Ascending aorta (tissue), 2 donors: ENCODE results near the gene HTN1. TPM values are rescaled to one million over a fixed set of nuclear protein-coding genes. Genes with fewer than 3 reads are reported as not detected.
"Not testable (repeated sequence)": the region's sequence is repeated elsewhere in the genome, so short reads cannot be mapped to it uniquely, and the experiment has no call there.

Experiments
- DNase-seq, 2 donors: peaks; one replicate each; pipeline ENCODE4 v3.0.0-alpha.2; 2019; ENCODE audit warnings: low spot score in 2 of 2
- H3K27ac ChIP-seq, 2 donors: fragments of 200-600 bp; sonication (generic); one replicate each; pipeline ENCODE4 v1.5.1; 2016 to 2017; ENCODE audit warnings: mild to moderate bottlenecking in 1 of 2
- H3K27me3 ChIP-seq: fragments of 200-600 bp; sonication (generic); one replicate; pipeline ENCODE4 v1.5.1; 2017
- H3K36me3 ChIP-seq, 2 donors: fragments of 200-600 bp; sonication (generic); one replicate each; pipeline ENCODE4 v1.5.1; 2016
- H3K4me1 ChIP-seq, 2 donors: fragments of 200-600 bp; sonication (generic); one replicate each; pipeline ENCODE4 v1.5.1; 2016 to 2017; ENCODE audit warnings: mild to moderate bottlenecking in 1 of 2
- H3K4me3 ChIP-seq, 2 donors: fragments of 200-600 bp; sonication (generic); one replicate each; pipeline ENCODE4 v1.5.1; 2016 to 2017; ENCODE audit warnings: mild to moderate bottlenecking in 1 of 2
- H3K9me3 ChIP-seq, 2 donors: fragments of 200-600 bp; sonication (generic); one replicate each; pipeline ENCODE4 v1.5.1; 2016
- CTCF ChIP-seq, 3 experiments: fragments of 200-600 bp in 2 of 3; fragments of 450-650 bp in 1 of 3; sonication (generic) in 2 of 3; IDR thresholded peaks; one replicate each; pipeline ENCODE4 v1.5.1; 2016 to 2019; ENCODE audit warnings: antibody characterized with exemption in 3 of 3, mild to moderate bottlenecking in 1 of 3, moderate library complexity in 1 of 3
- intact Hi-C: fragments of 100-400 bp; cut with DNase I; formaldehyde crosslinking; loops from one replicate; pipeline ENCODE4 v1.15.1; 2023
- total RNA-seq: library from RNA; depleted of rRNA; stranded (reverse); fragments of >200 nt; gene quantifications from one replicate; pipeline ENCODE4 v1.1.0, GENCODE V29; 2016

HTN1 gene
- total RNA-seq, 1 donor from 2014 or later, result not detected

DNA sequence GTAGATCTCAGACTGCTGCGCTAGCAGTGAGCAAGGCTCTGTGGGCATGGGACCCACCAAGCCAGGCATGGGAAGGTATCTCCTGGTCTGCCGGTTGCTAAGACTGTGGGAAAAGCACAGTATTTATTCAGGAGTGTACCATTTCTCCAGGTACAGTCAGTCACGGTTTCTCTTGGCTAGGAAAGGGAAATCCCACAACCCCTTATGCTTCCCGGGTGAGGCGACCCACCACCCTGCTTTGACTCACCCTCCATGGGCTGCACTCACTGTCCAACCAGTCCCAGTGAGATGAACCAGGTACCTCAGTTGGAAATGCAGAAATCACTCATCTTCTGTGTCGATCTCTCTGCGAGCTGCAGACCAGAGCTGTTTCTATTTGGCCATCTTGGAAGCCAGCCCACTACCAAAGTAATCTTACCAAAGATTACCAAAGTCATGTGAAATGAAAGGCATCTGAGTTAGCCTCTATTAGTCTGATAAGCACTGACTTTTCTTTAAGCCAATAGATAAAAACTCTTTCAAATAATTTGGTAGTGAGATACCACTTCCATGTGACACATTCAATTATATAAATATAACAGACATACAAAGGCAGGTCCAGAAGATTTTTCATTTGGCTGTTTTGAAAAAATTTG is 8.5 kb upstream of the HTN1 start:
- H3K36me3 ChIP-seq, result no peaks in the 10 kb centered on the region
- no peak for TF ChIP-seq CTCF (IDR thresholded peaks at IDR 0.05)

DNA sequence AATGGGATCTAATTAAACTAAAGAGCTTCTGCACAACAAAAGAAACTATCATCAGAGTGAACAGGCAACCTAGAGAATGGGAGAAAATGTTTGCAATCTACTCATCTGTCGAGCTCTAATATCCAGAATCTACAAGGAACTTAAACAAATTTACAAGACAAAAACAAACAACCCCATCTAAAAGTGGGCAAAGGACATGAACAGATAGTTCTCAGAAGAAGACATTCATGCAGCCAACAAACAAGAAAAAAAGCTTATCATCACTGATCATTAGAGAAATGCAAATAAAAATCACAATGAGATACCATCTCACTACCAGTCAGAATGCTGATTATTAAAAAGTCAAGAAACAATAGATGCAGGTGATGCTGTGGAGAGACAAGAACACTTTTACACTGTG is 6.3 kb downstream of the HTN1 start:
- DNase-seq, H3K4me3 ChIP-seq, H3K9me3 ChIP-seq, intact Hi-C loops, H3K4me1 ChIP-seq, H3K27ac ChIP-seq, H3K36me3 ChIP-seq, H3K27me3 ChIP-seq: not testable (repeated sequence)

More for the DNA sequence above, 8.5 kb upstream of the HTN1 start:
- Histone ChIP-seq H3K4me1 (no peaks in the 10 kb centered on the region), H3K9me3 (no peaks in the 10 kb centered on the region), H3K4me3 (no peak overlapping the region), H3K27me3 (no peaks in the 10 kb centered on the region), H3K27ac (no peak overlapping the region)
- DNase-seq, result no peak
- intact Hi-C loops, result no loop called here

DNA sequence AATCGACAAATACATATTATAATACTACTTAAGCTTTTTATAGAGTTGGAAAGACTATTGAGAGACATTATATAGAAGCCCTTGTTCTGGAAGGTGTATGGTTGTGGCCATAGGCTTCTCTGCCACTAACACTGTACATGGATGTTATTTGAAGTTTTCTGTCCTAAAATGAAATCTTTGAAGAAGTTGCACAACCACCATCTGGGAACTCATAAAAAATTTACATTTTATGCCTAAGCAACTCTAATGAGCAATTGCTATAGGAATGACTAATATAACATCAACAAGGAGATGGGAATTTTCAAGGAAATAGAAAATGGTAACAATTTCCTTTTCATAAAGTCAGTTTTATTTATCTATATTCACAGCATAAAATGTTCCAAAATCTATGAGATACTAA is 7.4 kb downstream of the HTN1 start:
- no peak for DNase-seq
- H3K27ac ChIP-seq, result no peak overlapping the region
- TF ChIP-seq CTCF (IDR thresholded peaks at IDR 0.05), result no peak
- no peaks in the 10 kb centered on the region for H3K36me3 ChIP-seq
- H3K4me1 ChIP-seq, result no peaks in the 10 kb centered on the region
- no peak overlapping the region for H3K4me3 ChIP-seq
- intact Hi-C loops, result no loop called here
- H3K27me3 ChIP-seq, result no peaks in the 10 kb centered on the region
- H3K9me3 ChIP-seq, result no peaks in the 10 kb centered on the region

GRCh38 chr4:70059149-70059548 is 8.9 kb downstream of the HTN1 start:
- no peak for TF ChIP-seq CTCF (IDR thresholded peaks at IDR 0.05)
- no peak overlapping the region for H3K27ac ChIP-seq
- no peak for DNase-seq
- no peaks in the 10 kb centered on the region for H3K9me3 ChIP-seq
- intact Hi-C loops, result no loop called here
- H3K4me1 ChIP-seq, result no peaks in the 10 kb centered on the region
- H3K27me3 ChIP-seq, result no peaks in the 10 kb centered on the region
- no peak overlapping the region for H3K4me3 ChIP-seq
- no peaks in the 10 kb centered on the region for H3K36me3 ChIP-seq

GRCh38 chr4:70062000-70062399 is 11.8 kb downstream of the HTN1 start:
- no peak for TF ChIP-seq CTCF (IDR thresholded peaks at IDR 0.05)
- intact Hi-C loops, result no loop called here

DNA sequence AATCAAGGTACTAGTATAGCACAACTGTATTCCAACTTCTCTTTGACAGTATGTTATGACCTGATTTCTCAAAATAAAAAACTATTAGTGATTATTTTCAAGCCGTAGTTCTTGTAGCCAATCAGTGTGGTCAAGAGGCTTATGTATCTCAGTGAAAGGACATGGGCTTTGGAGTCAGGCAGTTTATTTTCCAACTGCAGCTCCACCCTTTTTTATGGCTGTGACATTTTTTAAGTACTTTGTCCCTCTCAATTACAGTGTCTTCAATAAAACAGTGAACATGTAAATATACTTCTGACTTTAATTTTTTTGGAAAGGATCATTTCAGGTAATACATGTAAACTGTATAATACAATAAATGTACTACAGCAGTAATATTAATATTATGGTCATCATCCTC is 30.0 kb downstream of the HTN1 start:
- intact Hi-C loops, result no loop called here
- Histone ChIP-seq H3K4me1 (no peaks in the 10 kb centered on the region), H3K9me3 (no peaks in the 10 kb centered on the region), H3K27ac (no peak overlapping the region), H3K27me3 (no peaks in the 10 kb centered on the region), H3K4me3 (no peak overlapping the region), H3K36me3 (no peaks in the 10 kb centered on the region)
- no peak for TF ChIP-seq CTCF (IDR thresholded peaks at IDR 0.05)
- DNase-seq, result no peak

More at GRCh38 chr4:70062000-70062399, 11.8 kb downstream of the HTN1 start:
- Histone ChIP-seq H3K27ac (no peak overlapping the region), H3K36me3 (no peaks in the 10 kb centered on the region), H3K9me3 (no peaks in the 10 kb centered on the region), H3K4me1 (no peaks in the 10 kb centered on the region), H3K4me3 (no peak overlapping the region), H3K27me3 (no peaks in the 10 kb centered on the region)
- no peak for DNase-seq
